Neural progenitor cell (in vitro differentiated cells): ENCODE data around the gene DAB2.

ENCODE experiments used
- CTCF ChIP-seq: fragments of 200-600 bp; sonication (generic); IDR thresholded peaks from 2 replicates; pipeline ENCODE4 v1.5.1; 2017; ENCODE audit warnings: antibody characterized with exemption, mild to moderate bottlenecking
- EZH2 ChIP-seq: fragments of 200-600 bp; sonication (generic); IDR thresholded peaks from 2 replicates; pipeline ENCODE4 v1.6.1; 2017; ENCODE audit warnings: antibody characterized with exemption, mild to moderate bottlenecking, moderate library complexity
- EZH2phosphoT487 ChIP-seq: fragments of 200-600 bp; sonication (generic); IDR thresholded peaks from 2 replicates; pipeline ENCODE4 v1.6.1; 2017; ENCODE audit warnings: antibody characterized with exemption

- TF ChIP-seq CTCF = no peak
- TF ChIP-seq EZH2phosphoT487 = no peak
- TF ChIP-seq EZH2 = no peak
These were observed 48.5 kb upstream of the DAB2 start for GRCh38 chr5:39473156-39473775.
